Gastroesophageal sphincter (tissue), 4 donors: Measurements from ENCODE around the gene ZNF674. TPM values are rescaled to one million over a fixed set of nuclear protein-coding genes. Genes with fewer than 3 reads are reported as not detected.

Source experiments
- ATAC-seq: fragments of 150-250 bp; one replicate; pipeline ENCODE4 v1.9.1; 2016; ENCODE audit warnings: mild to moderate bottlenecking, moderate library complexity
- H3K27ac ChIP-seq, 4 donors: fragments of 200-600 bp; sonication (generic) in 3 of 4; 1 replicate in 3 of 4; 2 replicates in 1 of 4; pipeline ENCODE4 v1.5.1; 2016 to 2019
- H3K27me3 ChIP-seq: fragments of 200-600 bp; sonication (generic); one replicate; pipeline ENCODE4 v1.5.1; 2019
- H3K36me3 ChIP-seq, 2 donors: fragments of 200-600 bp; sonication (generic); one replicate each; pipeline ENCODE4 v1.5.1; 2019; ENCODE audit warnings: control low read depth in 1 of 2
- H3K4me1 ChIP-seq, 3 donors: fragments of 200-600 bp; sonication (generic); 1 replicate in 2 of 3; 2 replicates in 1 of 3; pipeline ENCODE4 v1.5.1; 2016 to 2019; ENCODE audit warnings: control low read depth in 2 of 3
- H3K4me3 ChIP-seq, 2 donors: fragments of 200-600 bp; sonication (generic); one replicate each; pipeline ENCODE4 v1.5.1; 2019; ENCODE audit warnings: mild to moderate bottlenecking in 1 of 2, moderate library complexity in 1 of 2
- H3K9me3 ChIP-seq, 3 donors: fragments of 200-600 bp; sonication (generic); one replicate each; pipeline ENCODE4 v1.5.1; 2017 to 2019; ENCODE audit warnings: control low read depth in 2 of 3
- CTCF ChIP-seq, 4 experiments: fragments of 200-600 bp in 2 of 4; fragments of 450-650 bp in 2 of 4; sonication (generic) in 1 of 4; IDR thresholded peaks; one replicate each; pipeline ENCODE4 v1.5.1; 2017 to 2019; ENCODE audit warnings: antibody characterized with exemption in 4 of 4, mild to moderate bottlenecking in 2 of 4, moderate library complexity in 2 of 4
- EP300 ChIP-seq: sonication (generic); formaldehyde crosslinking; IDR thresholded peaks from one replicate; pipeline ENCODE4 v1.6.1; 2017; ENCODE audit warnings: antibody characterized with exemption, mild to moderate bottlenecking
- POLR2A ChIP-seq, 2 donors: fragments of 450-650 bp; IDR thresholded peaks; one replicate each; pipeline ENCODE4 v1.6.1; 2017; ENCODE audit warnings: antibody characterized with exemption in 2 of 2, mild to moderate bottlenecking in 2 of 2, moderate library complexity in 1 of 2
- POLR2AphosphoS5 ChIP-seq: sonication (generic); formaldehyde crosslinking; IDR thresholded peaks from one replicate; pipeline ENCODE4 v1.6.1; 2017; ENCODE audit warnings: antibody characterized with exemption
- WGBS, 2 donors: methylation state at CpG; one replicate each; pipeline ENCODE4 v1.1.5; 2018; ENCODE audit warnings: low coverage in 1 of 2; 5-methylcytosine and 5-hydroxymethylcytosine counted together
- total RNA-seq, 4 donors: library from RNA; depleted of rRNA; stranded (reverse); fragments of >200 nt; gene quantifications; one replicate each; pipeline ENCODE4 v1.1.0, GENCODE V29; 2016

Gene ZNF674
- total RNA-seq, 4 donors from 2014 or later: 3.1 to 5.7 (median 5.5) TPM

DNA sequence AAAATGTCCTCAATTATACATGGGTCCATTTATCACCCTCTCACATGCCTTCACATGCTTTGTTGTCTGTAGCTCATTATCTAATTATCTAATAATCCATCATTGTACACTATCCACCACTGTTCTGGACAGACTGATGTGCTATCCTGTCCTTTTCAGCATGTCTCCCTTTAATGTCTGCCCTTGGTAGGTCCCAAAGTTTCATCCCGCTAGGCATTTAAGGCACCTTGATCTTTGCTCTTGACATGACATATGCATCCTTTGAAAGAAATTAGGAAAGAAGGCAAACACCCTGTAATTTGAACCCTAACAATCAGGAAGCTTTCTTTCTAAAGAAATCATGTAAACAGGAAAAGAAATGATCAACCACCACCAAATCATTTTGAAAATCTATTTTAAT, 34.0 kb upstream of the ZNF674 start:
- Histone ChIP-seq H3K27ac (no peak overlapping the region), H3K4me1 (peaks cover 0 to 36% (median 0%) of the 10 kb centered on the region in 3 donors), H3K9me3 (no peaks in the 10 kb centered on the region), H3K27me3 (peaks cover 9% of the 10 kb centered on the region), H3K4me3 (no peak overlapping the region), H3K36me3 (no peaks in the 10 kb centered on the region)
- TF ChIP-seq EP300 (no peak), POLR2A (IDR thresholded peaks at IDR 0.05) (no peak), CTCF (IDR thresholded peaks at IDR 0.05) (no peak), POLR2AphosphoS5 (no peak)
- WGBS, 2 donors: 100% methylated on average over 1 of the region's 1 CpG
- no peak for ATAC-seq

DNA sequence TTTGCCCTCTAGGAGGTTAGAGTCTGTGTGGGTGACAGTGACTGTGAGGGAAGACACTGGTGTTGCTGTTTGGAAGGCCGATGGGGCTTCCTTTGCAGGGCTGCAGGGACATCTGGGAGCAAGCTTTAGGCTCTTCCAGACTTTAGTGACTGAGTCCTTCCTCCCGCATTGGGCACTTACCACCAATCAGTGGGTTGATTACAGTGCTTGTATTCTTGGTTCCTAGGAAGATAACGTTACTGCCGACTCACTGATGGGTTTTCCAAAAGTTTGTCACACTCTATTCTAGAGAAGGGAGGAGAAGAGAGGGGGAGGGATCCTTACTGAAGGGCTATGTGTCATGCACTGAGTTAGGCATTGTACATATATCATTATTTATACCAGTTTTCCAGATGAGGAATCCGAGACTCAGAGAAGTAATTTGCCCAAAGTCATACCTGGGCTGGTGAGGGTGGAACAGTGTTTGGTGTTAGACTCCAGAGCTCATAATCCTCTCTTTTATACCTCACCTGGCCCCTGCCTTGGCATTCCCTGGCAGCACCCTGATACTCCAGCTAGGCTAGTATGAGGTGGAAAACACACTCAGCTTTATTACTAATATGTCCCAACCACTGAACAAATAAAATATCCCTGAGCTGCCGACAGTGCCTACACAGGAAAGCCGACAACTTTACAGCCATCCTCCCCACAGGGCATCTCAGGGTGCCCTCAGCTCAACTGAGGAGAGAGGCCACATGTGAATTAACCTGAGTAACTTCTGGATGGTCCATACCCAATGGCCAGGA, 32.2 kb upstream of the ZNF674 start:
- H3K4me1 ChIP-seq: peaks cover 0 to 21% (median 0%) of the 10 kb centered on the region in 3 donors
- 80 to 100% methylated on average over 1 of the region's 7 CpGs for WGBS, 2 donors
- no peak for ATAC-seq
- H3K27me3 ChIP-seq: peaks cover 9% of the 10 kb centered on the region
- H3K4me3 ChIP-seq: peak overlapping the region in 1 of 2 donors; percentile 59
- peak overlapping the region in 2 of 4 donors; percentile 14 to 16 for H3K27ac ChIP-seq
- no peaks in the 10 kb centered on the region for H3K9me3 ChIP-seq
- no peaks in the 10 kb centered on the region for H3K36me3 ChIP-seq
- TF ChIP-seq POLR2A (IDR thresholded peaks at IDR 0.05): no peak
- TF ChIP-seq EP300: no peak
- no peak for TF ChIP-seq CTCF (IDR thresholded peaks at IDR 0.05)
- no peak for TF ChIP-seq POLR2AphosphoS5

DNA sequence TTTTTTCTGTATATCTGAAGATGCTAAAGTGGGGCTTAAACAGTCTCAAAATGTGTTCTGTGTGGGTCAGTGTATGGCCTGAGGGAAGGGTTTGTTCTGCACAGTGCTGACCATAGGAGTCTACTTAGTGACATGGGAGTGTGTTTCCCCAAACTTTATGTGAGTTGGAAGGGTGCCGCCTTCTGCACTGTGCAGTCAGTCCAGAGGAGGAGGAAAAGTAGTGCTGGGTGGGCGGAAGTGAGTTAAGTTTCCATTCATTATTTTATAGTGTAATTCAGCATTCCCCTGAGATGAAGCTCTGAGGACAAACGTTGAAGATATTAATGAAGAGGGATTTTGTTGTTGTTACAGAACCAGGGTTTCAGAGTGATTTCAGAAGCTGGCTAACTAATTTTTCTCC, 31.2 kb upstream of the ZNF674 start:
- no peaks in the 10 kb centered on the region for H3K9me3 ChIP-seq
- H3K27ac ChIP-seq: peak overlapping the region in 3 of 4 donors; percentile 72 to 76 (median 72)
- H3K4me1 ChIP-seq: peaks cover 0 to 15% (median 0%) of the 10 kb centered on the region in 3 donors
- peak overlapping the region in 1 of 2 donors; percentile 59 for H3K4me3 ChIP-seq
- no peak for TF ChIP-seq CTCF (IDR thresholded peaks at IDR 0.05)
- TF ChIP-seq POLR2A (IDR thresholded peaks at IDR 0.05): no peak
- no peak for TF ChIP-seq EP300
- TF ChIP-seq POLR2AphosphoS5: no peak
- ATAC-seq: peak; percentile 34
- H3K27me3 ChIP-seq: peaks cover 9% of the 10 kb centered on the region
- no peaks in the 10 kb centered on the region for H3K36me3 ChIP-seq
- 44% methylated on average over 2 of the region's 3 CpGs; no CpG with 5 or more reads in 1 of the 2 donors for WGBS, 2 donors

DNA sequence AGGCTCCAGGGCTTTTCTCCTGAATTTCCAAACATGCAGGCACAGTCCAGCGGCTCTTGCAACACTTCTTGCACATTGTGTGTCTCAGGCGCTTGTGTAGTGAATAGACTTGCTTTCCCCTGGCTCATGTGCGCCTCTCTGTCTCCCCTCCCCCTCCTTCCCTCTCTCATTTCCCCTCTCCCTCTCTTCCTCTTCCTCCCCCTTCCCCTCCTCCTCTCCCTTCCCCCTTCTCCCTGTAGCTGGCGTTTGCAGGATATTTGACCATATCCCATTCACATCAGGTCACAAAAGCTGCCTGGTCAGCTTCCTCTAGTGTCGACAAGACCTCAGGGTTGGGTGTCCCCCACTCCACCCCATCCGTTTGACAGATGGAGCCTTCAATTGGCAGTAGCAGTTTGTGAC, 30.8 kb upstream of the ZNF674 start:
- Histone ChIP-seq H3K4me1 (peaks cover 0 to 15% (median 0%) of the 10 kb centered on the region in 3 donors), H3K9me3 (no peaks in the 10 kb centered on the region), H3K36me3 (no peaks in the 10 kb centered on the region), H3K27me3 (peaks cover 9% of the 10 kb centered on the region), H3K27ac (peak overlapping the region in 3 of 4 donors; percentile 72 to 76 (median 72)), H3K4me3 (peak overlapping the region; percentile 56 to 59)
- TF ChIP-seq CTCF (IDR thresholded peaks at IDR 0.05) (no peak), EP300 (no peak), POLR2A (IDR thresholded peaks at IDR 0.05) (no peak), POLR2AphosphoS5 (no peak)
- WGBS, 2 donors: 20 to 58% methylated on average over 1 to 3 of the region's 6 CpGs
- ATAC-seq: peak; percentile 37

DNA sequence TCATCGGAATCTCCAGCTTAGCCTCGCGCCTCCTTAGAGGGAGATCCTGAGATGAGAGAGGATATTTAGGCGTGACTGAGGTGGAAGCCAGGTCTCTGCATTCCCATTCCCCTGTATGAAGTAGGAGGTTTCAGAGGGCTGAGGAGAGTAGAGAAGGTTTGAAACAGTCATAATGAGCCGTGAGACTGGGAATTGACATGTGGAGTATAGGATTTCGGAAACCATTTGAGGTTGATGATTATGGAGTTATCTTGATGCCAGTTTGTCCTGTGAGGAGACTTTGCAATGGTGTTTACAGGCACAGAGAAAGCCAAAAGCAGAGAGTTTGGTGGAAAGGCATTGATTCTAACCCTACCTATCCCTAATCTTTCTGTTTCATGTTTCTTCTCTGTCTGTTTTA, 30.4 kb upstream of the ZNF674 start:
- 40 to 60% methylated on average over 1 to 2 of the region's 6 CpGs for WGBS, 2 donors
- no peaks in the 10 kb centered on the region for H3K36me3 ChIP-seq
- H3K27ac ChIP-seq: peak overlapping the region in 3 of 4 donors; percentile 72 to 76 (median 72)
- TF ChIP-seq CTCF (IDR thresholded peaks at IDR 0.05) (no peak), POLR2AphosphoS5 (no peak), EP300 (no peak), POLR2A (IDR thresholded peaks at IDR 0.05) (no peak)
- peaks cover 0 to 15% (median 0%) of the 10 kb centered on the region in 3 donors for H3K4me1 ChIP-seq
- no peaks in the 10 kb centered on the region for H3K9me3 ChIP-seq
- H3K4me3 ChIP-seq: peak overlapping the region; percentile 56 to 59
- no peak for ATAC-seq
- H3K27me3 ChIP-seq: peaks cover 9% of the 10 kb centered on the region
